HEK293T (cell line): Measurements from ENCODE around the gene UBR2.

Experiments used
- CTCF ChIA-PET: fragments of 350-600 bp; formaldehyde crosslinking; extraction: SDS; loops from one replicate; lab custom pipeline; 2021; ENCODE audit warnings: antibody characterized with exemption, inconsistent platforms; lab: Yijun Ruan, JAX
- POLR2A ChIA-PET: fragments of 350-600 bp; formaldehyde crosslinking; extraction: SDS; loops from one replicate; lab custom pipeline; 2020; ENCODE audit warnings: antibody characterized with exemption, inconsistent platforms; lab: Yijun Ruan, JAX
- DNase-seq: peaks from one replicate; pipeline ENCODE4 v3.0.0; 2012; ENCODE audit warnings: mixed read lengths; ENCODE audit errors: extremely low spot score
- ARNT ChIP-seq: fragments of 450-650 bp; IDR thresholded peaks from 2 replicates; pipeline ENCODE4 v1.6.1; 2017; ENCODE audit warnings: mild to moderate bottlenecking
- BHLHE40 ChIP-seq: fragments of 450-650 bp; IDR thresholded peaks from 2 replicates; pipeline ENCODE4 v1.6.1; 2016; ENCODE audit warnings: mild to moderate bottlenecking, moderate library complexity, borderline replicate concordance
- CTBP1 ChIP-seq: fragments of 450-650 bp; IDR thresholded peaks from 2 replicates; pipeline ENCODE4 v1.6.1; 2016; ENCODE audit warnings: borderline replicate concordance
- ELF4 ChIP-seq: fragments of 450-650 bp; IDR thresholded peaks from 2 replicates; pipeline ENCODE4 v1.6.1; 2017; ENCODE audit warnings: antibody characterized with exemption
- FOXA1 ChIP-seq: fragments of 450-650 bp; IDR thresholded peaks from 2 replicates; pipeline ENCODE4 v1.6.1; 2016; ENCODE audit warnings: mild to moderate bottlenecking
- FOXK2 ChIP-seq: fragments of 450-650 bp; IDR thresholded peaks from 2 replicates; pipeline ENCODE4 v1.6.1; 2016; ENCODE audit warnings: mild to moderate bottlenecking
- FOXM1 ChIP-seq: fragments of 450-650 bp; IDR thresholded peaks from 2 replicates; pipeline ENCODE4 v1.6.1; 2017; ENCODE audit warnings: mild to moderate bottlenecking, borderline replicate concordance
- HDGF ChIP-seq: fragments of 450-650 bp; IDR thresholded peaks from 2 replicates; pipeline ENCODE4 v1.6.1; 2017; ENCODE audit warnings: antibody characterized with exemption, borderline replicate concordance
- L3MBTL2 ChIP-seq: fragments of 450-650 bp; conservative IDR thresholded peaks from 2 replicates; pipeline ENCODE4 v1.6.1; 2016; ENCODE audit warnings: mild to moderate bottlenecking
- LEF1 ChIP-seq: fragments of 450-650 bp; IDR thresholded peaks from 2 replicates; pipeline ENCODE4 v1.6.1; 2017; ENCODE audit warnings: mild to moderate bottlenecking, borderline replicate concordance
- NFRKB ChIP-seq: fragments of 450-650 bp; IDR thresholded peaks from 2 replicates; pipeline ENCODE4 v1.6.1; 2016; ENCODE audit warnings: mild to moderate bottlenecking, moderate library complexity
- SP1 ChIP-seq: fragments of 450-650 bp; IDR thresholded peaks from 2 replicates; pipeline ENCODE4 v1.6.1; 2017
- SUZ12 ChIP-seq: fragments of 450-650 bp; IDR thresholded peaks from 2 replicates; pipeline ENCODE4 v1.6.1; 2016; ENCODE audit warnings: mild to moderate bottlenecking
- TARDBP ChIP-seq: fragments of 450-650 bp; IDR thresholded peaks from 2 replicates; pipeline ENCODE4 v1.6.1; 2016
- ZNF384 ChIP-seq: fragments of 450-650 bp; IDR thresholded peaks from 2 replicates; pipeline ENCODE4 v1.6.1; 2016
- TF ChIP-seq, protein P1 (sequence below): fragments of 450-650 bp; IDR thresholded peaks from 2 replicates; pipeline ENCODE4 v1.6.1; 2016

The UBR2 gene

GRCh38 chr6:42563697-42564505 is at the start of gene UBR2:
Gene UBR2 (plus strand): TSS chr6:42564029. CDS start chr6:42564320, 291 bp downstream.
- CTCF ChIA-PET: interaction anchor here (0.7 to 2.5 kb wide), 4 partner anchors 8 to 416 kb away, joined by 3 to 16 read pairs (median 3); no protein-coding TSS in a partner anchor
- DNase-seq: peak; percentile 91
- TF ChIP-seq BHLHE40 (no peak), TARDBP (no peak), SUZ12 (peak; percentile 61; the same call in 1 of the 2 replicates), HDGF (peak; percentile 46; the same call in 1 of the 2 replicates), LEF1 (no peak), NFRKB (no peak), ARNT (no peak), CTBP1 (no peak), FOXK2 (no peak), FOXA1 (no peak), SP1 (no peak), ZNF384 (no peak), ELF4 (peak; percentile 58), FOXM1 (no peak), L3MBTL2 (no peak)
- TF ChIP-seq, protein P1, sequence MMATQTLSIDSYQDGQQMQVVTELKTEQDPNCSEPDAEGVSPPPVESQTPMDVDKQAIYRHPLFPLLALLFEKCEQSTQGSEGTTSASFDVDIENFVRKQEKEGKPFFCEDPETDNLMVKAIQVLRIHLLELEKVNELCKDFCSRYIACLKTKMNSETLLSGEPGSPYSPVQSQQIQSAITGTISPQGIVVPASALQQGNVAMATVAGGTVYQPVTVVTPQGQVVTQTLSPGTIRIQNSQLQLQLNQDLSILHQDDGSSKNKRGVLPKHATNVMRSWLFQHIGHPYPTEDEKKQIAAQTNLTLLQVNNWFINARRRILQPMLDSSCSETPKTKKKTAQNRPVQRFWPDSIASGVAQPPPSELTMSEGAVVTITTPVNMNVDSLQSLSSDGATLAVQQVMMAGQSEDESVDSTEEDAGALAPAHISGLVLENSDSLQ: peak; percentile 28; the same call in 1 of the 2 replicates
- POLR2A ChIA-PET: interaction anchor here (0.6 to 2.7 kb wide), 17 partner anchors 8 to 366 kb away, joined by 3 to 30 read pairs (median 4); partner anchors contain the start of genes CNPY3, RPL7L1, TBCC and TRERF1

- ChIA-PET POLR2A (no interaction called here), CTCF (interaction anchor here (1.0 kb wide), 1 partner anchor 33 kb away, joined by 3 read pairs; no protein-coding TSS in a partner anchor)
- no peak for DNase-seq
- TF ChIP-seq FOXA1 (no peak), L3MBTL2 (no peak), NFRKB (no peak), FOXK2 (no peak), LEF1 (no peak), ARNT (no peak), HDGF (no peak), CTBP1 (no peak), ELF4 (no peak)
- TF ChIP-seq, protein P1: no peak
These were observed 49.1 kb upstream of the UBR2 start for GRCh38 chr6:42514745-42515144.

DNA sequence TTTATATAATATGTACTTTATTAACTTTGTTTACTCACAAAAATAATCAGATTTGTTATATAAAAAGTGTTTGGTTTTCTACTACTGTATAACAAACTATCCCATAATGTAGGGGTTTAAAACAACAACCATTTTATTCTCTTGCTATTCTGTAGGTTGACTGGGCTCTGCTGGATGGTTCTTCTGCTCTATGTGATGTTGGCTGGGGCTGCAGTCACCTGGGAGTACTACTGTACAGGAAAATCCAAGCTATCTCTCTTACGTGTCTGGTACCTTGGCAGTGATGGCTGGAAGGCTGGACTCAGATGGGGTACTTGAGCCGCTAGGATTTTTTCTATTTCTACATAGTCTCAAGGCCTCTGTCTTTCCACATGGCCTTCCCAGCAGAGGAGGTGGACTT is 44.0 kb upstream of the UBR2 start:
- DNase-seq: no peak
- ChIA-PET CTCF (interaction anchor here (1.3 kb wide), 1 partner anchor 28 kb away, joined by 4 read pairs; no protein-coding TSS in a partner anchor), POLR2A (no interaction called here)

GRCh38 chr6:42520786-42521607 is 42.8 kb upstream of the UBR2 start:
- ChIA-PET POLR2A (interaction anchor here (1.6 kb wide), 1 partner anchor 43 kb away, joined by 4 read pairs; the partner anchor contains the start of gene UBR2), CTCF (interaction anchor here (1.3 kb wide), 1 partner anchor 27 kb away, joined by 4 read pairs; no protein-coding TSS in a partner anchor)
- TF ChIP-seq ELF4 (no peak), FOXA1 (no peak), ZNF384 (no peak), FOXM1 (no peak), SP1 (no peak), ARNT (no peak), L3MBTL2 (no peak), HDGF (no peak), BHLHE40 (no peak), CTBP1 (no peak), SUZ12 (no peak), NFRKB (no peak), TARDBP (no peak), LEF1 (no peak), FOXK2 (no peak)
- TF ChIP-seq, protein P1: no peak
- DNase-seq: no peak

More for the DNA sequence above, 44.0 kb upstream of the UBR2 start:
- TF ChIP-seq ZNF384 (no peak), SUZ12 (no peak), FOXM1 (no peak), BHLHE40 (no peak), NFRKB (no peak), LEF1 (no peak), CTBP1 (no peak), HDGF (no peak), L3MBTL2 (no peak), FOXA1 (no peak), ARNT (no peak), SP1 (no peak), FOXK2 (no peak), ELF4 (no peak), TARDBP (no peak)
- TF ChIP-seq, protein P1: no peak
